Memory B cell (primary cell): Measurements from ENCODE around the gene CHAF1A.

Experiments used
- ATAC-seq: fragments of 150-1000 bp; cut with Tn5 transposase; 2 replicates; pipeline ENCODE4 v1.10.0; 2021; ENCODE audit warnings: low read depth, mild to moderate bottlenecking, moderate library complexity
- DNase-seq, 2 donors: peaks; one replicate each; pipeline ENCODE4 v3.0.0; 2022; ENCODE audit warnings: low spot score in 2 of 2
- H3K27ac Mint-ChIP-seq: one replicate; pipeline ENCODE4 v1.8.0; 2022; ENCODE audit warnings: mild to moderate bottlenecking, moderate library complexity, mixed read lengths
- H3K27me3 Mint-ChIP-seq: one replicate; pipeline ENCODE4 v1.8.0; 2022; ENCODE audit warnings: mixed read lengths
- H3K36me3 Mint-ChIP-seq: one replicate; pipeline ENCODE4 v1.8.0; 2022; ENCODE audit warnings: mild to moderate bottlenecking, mixed read lengths
- H3K4me1 Mint-ChIP-seq: one replicate; pipeline ENCODE4 v1.8.0; 2022; ENCODE audit warnings: mixed read lengths
- H3K4me3 Mint-ChIP-seq: one replicate; pipeline ENCODE4 v1.8.0; 2022; ENCODE audit warnings: mild to moderate bottlenecking, moderate library complexity, mixed read lengths
- H3K9me3 Mint-ChIP-seq: one replicate; pipeline ENCODE4 v1.8.0; 2022; ENCODE audit warnings: mixed read lengths

CHAF1A gene

DNA sequence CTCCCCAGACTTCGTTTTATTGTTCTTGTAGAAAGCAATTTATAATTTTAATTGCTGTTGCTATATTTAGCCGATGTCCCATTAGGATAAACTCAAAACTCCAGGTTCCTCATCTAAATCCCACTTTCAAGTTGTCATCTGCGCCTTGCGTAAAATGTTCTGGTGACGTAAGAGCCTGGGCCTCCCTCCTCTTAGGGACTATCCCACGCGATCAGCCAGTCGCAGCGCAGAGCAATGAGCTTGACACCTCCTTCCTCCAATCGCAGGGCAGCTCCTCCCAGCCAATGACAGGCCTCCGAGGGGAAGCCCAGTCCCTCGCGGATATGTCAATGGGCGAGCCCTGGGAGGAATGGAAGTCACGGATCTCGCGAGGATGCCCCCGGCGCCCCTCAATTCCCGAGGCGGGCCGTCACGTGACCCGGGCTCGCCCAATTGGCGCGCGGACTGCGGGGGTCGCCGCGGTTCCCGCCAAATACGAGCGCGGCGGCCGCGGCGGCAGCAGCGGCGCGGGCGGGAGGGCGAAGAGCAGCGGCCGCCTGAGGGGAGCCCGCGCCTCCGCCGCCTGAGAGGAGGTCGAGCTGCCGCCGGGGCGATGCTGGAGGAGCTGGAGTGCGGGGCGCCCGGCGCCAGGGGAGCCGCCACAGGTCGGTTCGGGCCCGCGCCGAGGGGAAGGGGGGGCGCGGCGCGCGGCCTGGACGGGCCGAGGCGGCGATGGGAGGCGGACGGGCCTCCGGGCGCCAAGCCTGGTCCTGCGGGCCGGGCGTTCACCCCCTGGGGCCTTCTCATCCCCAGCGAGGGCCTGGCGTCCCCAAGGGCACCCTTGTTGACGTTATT lies at the start of gene CHAF1A:
TSS of gene CHAF1A (plus strand) at position 470 of the 834 bp plus-strand sequence. CDS start at position 593, 123 bp downstream.
- ATAC-seq (peak; percentile 85), DNase-seq (peak; percentile 94 to 97)
- no peaks in the 10 kb centered on the region for H3K27me3 Mint-ChIP-seq
- H3K4me1 Mint-ChIP-seq, result peaks cover 25% of the 10 kb centered on the region
- no peaks in the 10 kb centered on the region for H3K9me3 Mint-ChIP-seq
- peak within 1 kb of the TSS; percentile 83 for H3K4me3 Mint-ChIP-seq
- H3K36me3 Mint-ChIP-seq, result no peaks in the 10 kb centered on the region
- peak within 1 kb of the TSS; percentile 97 for H3K27ac Mint-ChIP-seq

DNA sequence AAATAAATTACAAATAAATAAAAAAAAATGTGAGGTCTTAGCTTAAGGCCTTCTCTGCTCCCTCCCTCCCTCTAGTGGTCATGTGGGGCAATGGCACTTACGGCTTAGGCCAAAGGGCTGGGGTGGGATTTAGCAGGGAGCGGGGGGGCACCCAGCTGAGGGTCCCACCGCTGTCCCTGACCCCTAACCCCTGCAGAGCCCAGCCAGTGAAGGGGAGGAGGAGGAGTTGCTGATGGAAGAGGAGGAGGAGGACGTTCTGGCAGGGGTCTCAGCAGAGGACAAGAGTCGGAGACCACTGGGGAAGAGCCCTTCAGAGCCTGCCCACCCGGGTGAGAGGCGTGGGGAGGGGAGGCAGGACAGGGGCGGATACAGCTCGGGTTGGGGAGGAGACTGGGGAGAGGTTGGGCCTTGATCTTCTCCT lies 49.7 kb upstream of the CHAF1A start:
- H3K27ac Mint-ChIP-seq, result no peak overlapping the region
- H3K36me3 Mint-ChIP-seq, result peaks cover 4% of the 10 kb centered on the region
- no peak overlapping the region for H3K4me3 Mint-ChIP-seq
- no peaks in the 10 kb centered on the region for H3K27me3 Mint-ChIP-seq
- peak in 1 of 2 donors; percentile 58 for DNase-seq
- H3K4me1 Mint-ChIP-seq, result peaks cover 2% of the 10 kb centered on the region
- no peaks in the 10 kb centered on the region for H3K9me3 Mint-ChIP-seq
- peak; percentile 77 for ATAC-seq

DNA sequence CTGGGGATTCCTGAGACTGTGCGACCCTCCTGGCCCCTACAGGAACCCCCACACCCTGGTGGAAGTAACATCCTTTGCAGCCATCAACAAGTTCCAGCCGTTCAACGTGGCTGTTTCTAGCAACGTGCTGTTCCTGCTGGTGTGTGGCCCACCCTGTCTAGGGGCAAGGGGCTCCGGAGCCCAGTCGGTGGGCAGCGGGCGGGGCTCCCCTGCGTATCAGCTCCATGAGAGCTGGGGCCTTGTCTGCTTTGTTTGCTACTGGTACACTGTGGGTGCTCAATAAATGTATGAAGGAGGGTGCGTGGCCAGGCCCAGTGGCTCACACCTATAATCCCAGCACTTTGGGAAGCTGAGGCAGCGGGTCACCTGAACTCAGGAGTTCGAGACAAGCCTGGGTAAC lies 48.2 kb upstream of the CHAF1A start:
- H3K27ac Mint-ChIP-seq, result no peak overlapping the region
- no peaks in the 10 kb centered on the region for H3K9me3 Mint-ChIP-seq
- no peak for DNase-seq
- no peaks in the 10 kb centered on the region for H3K27me3 Mint-ChIP-seq
- H3K36me3 Mint-ChIP-seq, result peaks cover 3% of the 10 kb centered on the region
- ATAC-seq, result no peak
- H3K4me3 Mint-ChIP-seq, result no peak overlapping the region
- H3K4me1 Mint-ChIP-seq, result peaks cover 2% of the 10 kb centered on the region

DNA sequence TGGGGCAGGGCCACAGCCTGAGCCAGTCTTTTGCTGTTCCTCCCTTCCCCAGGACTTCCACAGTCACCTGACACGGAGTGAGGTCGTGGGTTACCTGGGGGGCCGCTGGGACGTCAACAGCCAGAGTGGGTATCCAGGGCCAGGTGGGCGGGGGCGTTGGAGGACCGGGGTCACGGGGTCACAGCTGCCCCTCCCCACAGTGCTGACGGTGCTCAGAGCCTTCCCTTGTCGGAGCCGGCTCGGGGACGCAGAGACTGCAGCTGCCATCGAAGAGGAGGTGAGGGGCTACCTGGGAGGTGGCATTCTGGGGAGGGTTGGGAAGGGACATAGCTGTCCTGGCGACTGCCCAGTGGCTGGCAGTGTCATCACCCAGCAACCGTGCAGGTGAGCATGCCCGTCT lies 47.5 kb upstream of the CHAF1A start:
- no peak for ATAC-seq
- Mint-ChIP-seq H3K4me3 (no peak overlapping the region), H3K27ac (no peak overlapping the region), H3K36me3 (peaks cover 2% of the 10 kb centered on the region), H3K4me1 (peaks cover 2% of the 10 kb centered on the region), H3K9me3 (no peaks in the 10 kb centered on the region), H3K27me3 (no peaks in the 10 kb centered on the region)
- DNase-seq, result no peak

DNA sequence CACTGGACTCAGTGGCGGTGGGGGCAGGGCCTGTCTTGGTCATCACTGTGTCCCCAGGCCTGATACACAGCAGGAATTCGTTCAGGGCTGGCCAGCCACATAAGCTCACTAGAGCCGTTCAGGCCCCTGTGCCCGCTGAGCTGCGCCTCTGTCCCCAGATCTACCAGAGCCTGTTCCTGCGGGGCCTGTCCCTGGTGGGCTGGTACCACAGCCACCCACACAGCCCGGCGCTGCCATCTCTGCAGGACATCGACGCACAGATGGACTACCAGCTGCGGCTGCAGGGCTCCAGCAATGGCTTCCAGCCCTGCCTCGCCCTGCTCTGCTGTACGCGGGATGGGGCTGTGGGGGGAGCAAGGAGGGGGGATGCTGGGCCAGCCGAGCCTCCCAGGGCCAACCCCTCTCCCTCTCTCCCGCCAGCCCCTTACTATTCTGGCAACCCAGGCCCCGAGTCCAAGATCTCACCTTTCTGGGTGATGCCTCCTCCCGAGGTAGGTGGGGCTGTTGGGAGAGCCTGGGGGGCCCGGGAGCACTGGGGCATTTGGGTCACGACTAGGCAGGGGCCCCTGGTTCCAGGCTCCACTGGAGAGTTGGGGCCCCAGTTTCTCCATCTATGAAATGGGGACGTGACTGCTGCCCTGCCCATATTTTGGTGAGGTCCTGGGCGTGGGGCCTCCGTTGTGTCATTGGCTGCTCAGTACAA lies 45.2 kb upstream of the CHAF1A start:
- DNase-seq (no peak), ATAC-seq (no peak)
- Mint-ChIP-seq H3K4me1 (peaks cover 2% of the 10 kb centered on the region), H3K36me3 (peaks cover 6% of the 10 kb centered on the region), H3K4me3 (no peak overlapping the region), H3K27ac (no peak overlapping the region), H3K9me3 (no peaks in the 10 kb centered on the region), H3K27me3 (no peaks in the 10 kb centered on the region)

DNA sequence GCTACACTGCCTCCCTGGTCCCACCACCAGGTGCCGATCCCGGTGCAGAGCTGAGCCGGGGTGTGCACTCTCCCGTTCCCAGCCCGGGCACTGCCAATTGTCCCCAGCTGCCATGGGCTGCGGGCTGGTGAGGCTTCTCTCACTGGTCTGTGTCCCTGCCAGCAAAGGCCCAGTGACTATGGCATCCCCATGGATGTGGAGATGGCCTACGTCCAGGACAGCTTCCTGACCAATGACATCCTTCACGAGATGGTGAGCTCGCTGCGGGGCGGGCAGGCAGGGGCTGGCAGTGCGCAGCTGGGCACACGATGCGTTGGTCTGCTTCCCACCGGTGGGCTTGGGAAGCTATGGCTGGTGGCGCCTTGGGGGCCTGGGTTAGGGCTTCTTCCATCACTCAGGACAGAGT lies 44.5 kb upstream of the CHAF1A start:
- Mint-ChIP-seq H3K4me1 (no peaks in the 10 kb centered on the region), H3K27ac (no peak overlapping the region)

GRCh38 chr19:4358709-4359626 lies 43.5 kb upstream of the CHAF1A start:
- no peak overlapping the region for H3K4me3 Mint-ChIP-seq
- H3K27ac Mint-ChIP-seq, result no peak overlapping the region
- H3K27me3 Mint-ChIP-seq, result no peaks in the 10 kb centered on the region
- no peaks in the 10 kb centered on the region for H3K9me3 Mint-ChIP-seq
- DNase-seq (no peak), ATAC-seq (no peak)
- H3K36me3 Mint-ChIP-seq, result peaks cover 6% of the 10 kb centered on the region
- no peaks in the 10 kb centered on the region for H3K4me1 Mint-ChIP-seq

More for the DNA sequence above, 44.5 kb upstream of the CHAF1A start:
- Mint-ChIP-seq H3K36me3 (peaks cover 6% of the 10 kb centered on the region), H3K27me3 (no peaks in the 10 kb centered on the region), H3K4me3 (no peak overlapping the region), H3K9me3 (no peaks in the 10 kb centered on the region)
- ATAC-seq (no peak), DNase-seq (no peak)

DNA sequence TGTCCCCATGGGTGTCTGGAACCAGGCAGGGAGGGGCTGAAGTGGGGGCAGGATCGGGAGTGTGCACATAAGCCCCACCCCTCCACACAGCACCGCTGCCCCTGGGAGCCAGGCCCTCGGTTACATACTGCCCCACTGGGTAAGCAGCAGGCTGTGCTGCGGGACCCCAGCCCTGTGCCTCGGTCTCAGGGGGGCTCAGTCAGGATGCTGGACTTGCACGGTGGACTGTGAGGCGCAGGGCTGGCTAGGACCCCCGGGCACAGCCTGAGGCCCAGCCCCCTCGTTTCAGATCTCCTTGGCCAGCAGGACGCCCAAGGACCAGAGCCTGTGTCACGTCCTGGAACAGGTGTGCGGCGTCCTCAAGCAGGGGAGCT lies 42.8 kb upstream of the CHAF1A start:
- H3K9me3 Mint-ChIP-seq, result no peaks in the 10 kb centered on the region
- DNase-seq (no peak), ATAC-seq (no peak)
- no peaks in the 10 kb centered on the region for H3K4me1 Mint-ChIP-seq
- H3K27ac Mint-ChIP-seq, result no peak overlapping the region
- H3K27me3 Mint-ChIP-seq, result no peaks in the 10 kb centered on the region
- peaks cover 6% of the 10 kb centered on the region for H3K36me3 Mint-ChIP-seq
- no peak overlapping the region for H3K4me3 Mint-ChIP-seq

DNA sequence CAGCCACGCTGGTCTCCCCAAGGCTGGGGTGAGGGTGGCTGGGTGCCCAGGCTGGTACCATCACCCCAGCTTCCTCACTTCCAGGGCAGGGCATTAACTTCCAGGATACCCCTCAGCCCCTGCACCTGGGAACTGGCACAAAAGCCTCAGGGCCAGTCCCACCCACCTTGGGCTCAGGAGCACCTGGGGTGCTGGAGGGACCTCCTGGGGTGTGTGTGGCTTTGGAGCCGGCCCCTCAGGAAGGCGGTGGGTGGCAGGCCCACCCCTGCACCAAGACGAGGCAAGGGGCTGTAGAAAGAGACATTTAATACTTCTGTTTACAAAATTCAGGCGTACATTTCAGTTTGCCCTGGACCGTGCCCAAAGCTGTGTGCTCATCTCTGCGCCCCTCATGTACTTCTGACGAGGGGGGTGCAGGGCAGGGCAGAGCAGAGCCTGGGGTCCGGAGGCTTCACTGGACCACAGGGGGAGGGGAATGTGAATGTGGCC lies 42.3 kb upstream of the CHAF1A start:
- H3K9me3 Mint-ChIP-seq, result no peaks in the 10 kb centered on the region
- DNase-seq, result no peak
- H3K4me3 Mint-ChIP-seq, result no peak overlapping the region
- peaks cover 6% of the 10 kb centered on the region for H3K36me3 Mint-ChIP-seq
- ATAC-seq, result no peak
- H3K4me1 Mint-ChIP-seq, result no peaks in the 10 kb centered on the region
- H3K27ac Mint-ChIP-seq, result peak overlapping the region; percentile 71
- H3K27me3 Mint-ChIP-seq, result no peaks in the 10 kb centered on the region

- Mint-ChIP-seq H3K36me3 (peaks cover 6% of the 10 kb centered on the region), H3K27me3 (no peaks in the 10 kb centered on the region), H3K4me3 (no peak overlapping the region), H3K9me3 (no peaks in the 10 kb centered on the region), H3K4me1 (no peaks in the 10 kb centered on the region), H3K27ac (peak overlapping the region; percentile 71)
- ATAC-seq (no peak), DNase-seq (no peak)
Measured at GRCh38 chr19:4360641-4361151, 41.7 kb upstream of the CHAF1A start.

GRCh38 chr19:4361152-4362046 lies 41.0 kb upstream of the CHAF1A start:
- no peaks in the 10 kb centered on the region for H3K27me3 Mint-ChIP-seq
- DNase-seq (no peak), ATAC-seq (no peak)
- no peak overlapping the region for H3K27ac Mint-ChIP-seq
- no peaks in the 10 kb centered on the region for H3K4me1 Mint-ChIP-seq
- no peaks in the 10 kb centered on the region for H3K9me3 Mint-ChIP-seq
- no peak overlapping the region for H3K4me3 Mint-ChIP-seq
- H3K36me3 Mint-ChIP-seq, result peaks cover 6% of the 10 kb centered on the region

DNA sequence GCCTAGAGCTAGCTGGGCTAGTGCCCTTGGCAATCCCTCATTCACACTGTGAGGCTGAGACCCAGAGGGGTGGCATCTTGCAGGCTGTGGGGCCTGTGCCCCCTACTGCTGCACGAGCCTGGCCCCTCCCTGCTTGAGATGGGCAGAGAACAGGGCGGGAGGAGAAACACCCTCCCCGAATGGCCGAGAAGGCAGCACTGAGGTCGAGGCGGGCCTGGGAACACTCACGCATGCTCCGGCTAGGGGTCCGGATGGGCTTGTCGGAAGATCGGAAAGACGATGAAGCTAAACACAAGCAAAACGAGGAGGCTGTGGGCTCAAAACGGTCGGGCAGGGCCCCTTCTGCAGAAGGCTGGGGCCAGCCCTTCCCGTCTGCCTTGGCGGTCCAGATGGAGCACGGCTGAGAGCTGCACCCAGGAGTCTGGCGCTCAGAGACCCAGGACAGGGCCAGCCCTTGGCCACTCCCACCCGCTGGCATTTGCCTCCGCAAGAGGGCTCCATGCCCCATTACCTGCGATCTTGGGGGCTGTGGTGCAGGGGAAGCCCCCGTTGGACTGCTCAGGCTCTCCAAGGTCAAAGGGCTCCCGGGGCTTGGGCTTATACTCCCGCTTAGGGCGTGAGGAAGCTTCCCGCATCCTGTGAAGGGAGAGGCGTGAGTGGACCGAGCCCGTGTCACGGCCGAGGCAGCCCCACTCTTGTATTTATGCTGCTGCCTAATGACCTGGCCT lies 40.2 kb upstream of the CHAF1A start:
- DNase-seq, result no peak
- Mint-ChIP-seq H3K27ac (no peak overlapping the region), H3K36me3 (peaks cover 9% of the 10 kb centered on the region), H3K9me3 (no peaks in the 10 kb centered on the region), H3K27me3 (no peaks in the 10 kb centered on the region), H3K4me3 (no peak overlapping the region), H3K4me1 (no peaks in the 10 kb centered on the region)
- ATAC-seq, result no peak
